GM19351 (cell line): ENCODE measurements around the gene KIF26B.

Experiments
- ATAC-seq: cut with Tn5 transposase; IDR thresholded peaks from one replicate; pipeline ENCODE4 v1.9.1; 2021; ENCODE audit warnings: mild to moderate bottlenecking, moderate library complexity; ENCODE audit not compliant: unreplicated experiment

The KIF26B gene

GRCh38 chr1:245542365-245542764 lies 387.6 kb downstream of the KIF26B start:
- ATAC-seq: no peak

GRCh38 chr1:245544236-245544635 lies 389.5 kb downstream of the KIF26B start:
- ATAC-seq: no peak

GRCh38 chr1:245546875-245547274 lies 392.1 kb downstream of the KIF26B start:
- ATAC-seq: no peak

- no peak for ATAC-seq
Observed at GRCh38 chr1:245549996-245550719, 395.4 kb downstream of the KIF26B start.

GRCh38 chr1:245550720-245551043 lies 395.9 kb downstream of the KIF26B start:
- ATAC-seq: no peak

- no peak for ATAC-seq
Observed at GRCh38 chr1:245551536-245551935, 396.8 kb downstream of the KIF26B start.

- no peak for ATAC-seq
Observed at GRCh38 chr1:245552331-245552730, 397.5 kb downstream of the KIF26B start.

GRCh38 chr1:245556057-245556456 lies 401.3 kb downstream of the KIF26B start:
- no peak for ATAC-seq

GRCh38 chr1:245558069-245558468 lies 403.3 kb downstream of the KIF26B start:
- no peak for ATAC-seq

GRCh38 chr1:245560316-245560859 lies 405.6 kb downstream of the KIF26B start:
- ATAC-seq: no peak

- no peak for ATAC-seq
Observed at GRCh38 chr1:245561665-245562234, 407.0 kb downstream of the KIF26B start.

GRCh38 chr1:245566134-245566533 lies 411.3 kb downstream of the KIF26B start:
- ATAC-seq: no peak

GRCh38 chr1:245566952-245567351 lies 412.2 kb downstream of the KIF26B start:
- no peak for ATAC-seq

- no peak for ATAC-seq
Observed at GRCh38 chr1:245571815-245572294, 417.1 kb downstream of the KIF26B start.

- ATAC-seq: no peak
Observed at GRCh38 chr1:245572709-245573108, 417.9 kb downstream of the KIF26B start.

- no peak for ATAC-seq
Observed at GRCh38 chr1:245575710-245576109, 420.9 kb downstream of the KIF26B start.

GRCh38 chr1:245576323-245576722 lies 421.5 kb downstream of the KIF26B start:
- no peak for ATAC-seq

- no peak for ATAC-seq
Observed at GRCh38 chr1:245577191-245578157, 422.7 kb downstream of the KIF26B start.

GRCh38 chr1:245578308-245578707 lies 423.5 kb downstream of the KIF26B start:
- ATAC-seq: no peak

- ATAC-seq: no peak
Observed at GRCh38 chr1:245578771-245579170, 424.0 kb downstream of the KIF26B start.

GRCh38 chr1:245579881-245580280 lies 425.1 kb downstream of the KIF26B start:
- ATAC-seq: no peak
